ENCODE data around the gene SHISA3.

- TF ChIP-seq CTCF (IDR thresholded peaks at IDR 0.05) (no peak), POLR2A (IDR thresholded peaks at IDR 0.05) (no peak)
Observed at GRCh38 chr4:42369489-42369888, 27.8 kb upstream of the SHISA3 start.
